ENCODE data around the gene LRRC3. TPM values are rescaled to one million over a fixed set of nuclear protein-coding genes. Genes with fewer than 3 reads are reported as not detected.

The LRRC3 gene
- total RNA-seq, 1 experiment from 2014 or later = 5.7 TPM

GRCh38 chr21:44408226-44408625 lies 47.1 kb upstream of the LRRC3 start:
- H3K4me1 Mint-ChIP-seq = no peaks in the 10 kb centered on the region
- peaks cover 14% of the 10 kb centered on the region for H3K36me3 Mint-ChIP-seq
- ChIA-PET POLR2A (no interaction called here), CTCF (no interaction called here)
- peaks cover 13% of the 10 kb centered on the region for H3K9me3 Mint-ChIP-seq
- no peak overlapping the region for H3K27ac Mint-ChIP-seq
- H3K4me3 Mint-ChIP-seq = no peak overlapping the region
- DNase-seq (ENCODE audit: low spot score) (no peak), ATAC-seq (no peak)
- TF ChIP-seq FOXJ3 (CRISPR knock-in tag; IDR thresholded peaks at IDR 0.05; ENCODE audit: borderline replicate concordance) (no peak), OVOL2 (CRISPR knock-in tag; IDR thresholded peaks at IDR 0.05; ENCODE audit: borderline replicate concordance) (no peak), PRDM15 (CRISPR knock-in tag; IDR thresholded peaks at IDR 0.05) (no peak), NR2C2 (CRISPR knock-in tag; IDR thresholded peaks at IDR 0.05) (no peak)
- H3K27me3 Mint-ChIP-seq (ENCODE audit: low read depth) = peaks cover 9% of the 10 kb centered on the region

- no peak for ATAC-seq
- peaks cover 5% of the 10 kb centered on the region for H3K36me3 Mint-ChIP-seq
- H3K4me1 Mint-ChIP-seq = no peaks in the 10 kb centered on the region
- no peak for DNase-seq (ENCODE audit: low spot score)
- POLR2A ChIA-PET = no interaction called here
- no peak overlapping the region for H3K27ac Mint-ChIP-seq
- TF ChIP-seq NR3C1 (CRISPR knock-in tag; conservative IDR thresholded peaks at IDR 0.05; ENCODE audit: low read depth) = no peak
- no peak for TF ChIP-seq ELF4 (CRISPR knock-in tag; IDR thresholded peaks at IDR 0.05; ENCODE audit: low read depth)
- no peak for TF ChIP-seq PREB (CRISPR knock-in tag; IDR thresholded peaks at IDR 0.05; ENCODE audit: borderline replicate concordance)
- no peak for TF ChIP-seq PRRX2 (CRISPR knock-in tag; IDR thresholded peaks at IDR 0.05)
- TF ChIP-seq CDX4 (CRISPR knock-in tag; IDR thresholded peaks at IDR 0.05; ENCODE audit: borderline replicate concordance) = no peak
- TF ChIP-seq E2F1 (CRISPR knock-in tag; IDR thresholded peaks at IDR 0.05) = no peak
- no peak for TF ChIP-seq ZNF121 (CRISPR knock-in tag; IDR thresholded peaks at IDR 0.05)
- TF ChIP-seq ERG (CRISPR knock-in tag; IDR thresholded peaks at IDR 0.05) = no peak
- TF ChIP-seq AFF4 (CRISPR knock-in tag; IDR thresholded peaks at IDR 0.05; ENCODE audit: borderline replicate concordance) = no peak
- TF ChIP-seq AR (CRISPR knock-in tag; IDR thresholded peaks at IDR 0.05) = no peak
- TF ChIP-seq TEAD1 (CRISPR knock-in tag; IDR thresholded peaks at IDR 0.05) = no peak
- no peak for TF ChIP-seq NR1H2 (CRISPR knock-in tag; IDR thresholded peaks at IDR 0.05)
- peaks cover 2% of the 10 kb centered on the region; the same call in 1 of the 2 replicates for H3K27me3 Mint-ChIP-seq (ENCODE audit: low read depth)
- no peak overlapping the region for H3K4me3 Mint-ChIP-seq
- H3K9me3 Mint-ChIP-seq = peaks cover 10% of the 10 kb centered on the region
- CTCF ChIA-PET = interaction anchor here (1.0 kb wide), 1 partner anchor 31 kb away, joined by 4 read pairs; no protein-coding TSS in a partner anchor
These were observed 41.6 kb upstream of the LRRC3 start for GRCh38 chr21:44413566-44414290.
